ENCODE measurements around the gene FBXO8. TPM values are rescaled to one million over a fixed set of nuclear protein-coding genes. Genes with fewer than 3 reads are reported as not detected.
"Not testable (repeated sequence)": the region's sequence is repeated elsewhere in the genome, so short reads cannot be mapped to it uniquely, and the experiment has no call there.

FBXO8 gene
- total RNA-seq, 2 experiments from 2014 or later, result 12.6 to 12.7 TPM

DNA sequence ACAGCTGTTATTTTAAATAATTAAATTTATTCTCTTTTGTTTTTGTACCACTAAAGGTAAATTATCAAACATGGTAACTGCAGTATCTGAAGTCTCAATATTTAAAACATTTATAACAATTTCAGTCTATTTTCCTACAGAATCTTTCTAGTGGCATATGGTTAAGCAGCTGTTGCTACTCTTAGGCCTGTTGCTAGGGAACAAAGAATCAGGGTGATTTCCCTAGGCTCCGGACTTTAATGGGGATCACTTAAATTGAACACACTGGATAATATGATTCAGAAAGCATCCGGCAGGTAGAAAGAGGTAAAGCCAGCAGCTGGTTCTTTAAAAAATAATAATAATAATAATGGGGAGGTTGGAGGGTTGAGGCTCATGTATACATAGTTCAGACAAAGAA lies 17.6 kb downstream of the FBXO8 start:
- no peak for TF ChIP-seq EZH2phosphoT487 (IDR thresholded peaks at IDR 0.05; ENCODE audit: borderline replicate concordance, low read depth, low read length)
- TF ChIP-seq, protein P1, sequence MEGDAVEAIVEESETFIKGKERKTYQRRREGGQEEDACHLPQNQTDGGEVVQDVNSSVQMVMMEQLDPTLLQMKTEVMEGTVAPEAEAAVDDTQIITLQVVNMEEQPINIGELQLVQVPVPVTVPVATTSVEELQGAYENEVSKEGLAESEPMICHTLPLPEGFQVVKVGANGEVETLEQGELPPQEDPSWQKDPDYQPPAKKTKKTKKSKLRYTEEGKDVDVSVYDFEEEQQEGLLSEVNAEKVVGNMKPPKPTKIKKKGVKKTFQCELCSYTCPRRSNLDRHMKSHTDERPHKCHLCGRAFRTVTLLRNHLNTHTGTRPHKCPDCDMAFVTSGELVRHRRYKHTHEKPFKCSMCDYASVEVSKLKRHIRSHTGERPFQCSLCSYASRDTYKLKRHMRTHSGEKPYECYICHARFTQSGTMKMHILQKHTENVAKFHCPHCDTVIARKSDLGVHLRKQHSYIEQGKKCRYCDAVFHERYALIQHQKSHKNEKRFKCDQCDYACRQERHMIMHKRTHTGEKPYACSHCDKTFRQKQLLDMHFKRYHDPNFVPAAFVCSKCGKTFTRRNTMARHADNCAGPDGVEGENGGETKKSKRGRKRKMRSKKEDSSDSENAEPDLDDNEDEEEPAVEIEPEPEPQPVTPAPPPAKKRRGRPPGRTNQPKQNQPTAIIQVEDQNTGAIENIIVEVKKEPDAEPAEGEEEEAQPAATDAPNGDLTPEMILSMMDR (conservative IDR thresholded peaks at IDR 0.05; ENCODE audit: low read length), result no peak
- Histone ChIP-seq H3K4me3 (ENCODE audit: low read depth, low read length, poor library complexity, severe bottlenecking) (no peak overlapping the region), H4K20me1 (ENCODE audit: insufficient read depth, low read length) (no peaks in the 10 kb centered on the region), H3K4me1 (ENCODE audit: insufficient read depth, low read length, poor library complexity, severe bottlenecking) (no peaks in the 10 kb centered on the region), H3K4me2 (ENCODE audit: low read length) (no peak overlapping the region), H2AFZ (ENCODE audit: low read length) (no peak overlapping the region), H3K9me3 (ENCODE audit: low read length) (no peaks in the 10 kb centered on the region), H3K27ac (ENCODE audit: low read depth, low read length, poor library complexity, severe bottlenecking) (no peak overlapping the region), H3K36me3 (ENCODE audit: insufficient read depth, low read length) (no peaks in the 10 kb centered on the region), H3K9me2 (ENCODE audit: insufficient read depth, low read length) (no peaks in the 10 kb centered on the region), H3K79me2 (ENCODE audit: insufficient read depth, low read depth, low read length) (no peaks in the 10 kb centered on the region; the same call in 1 of the 2 replicates)
- CTCF ChIA-PET (ENCODE audit: unreplicated experiment), result no interaction called here
- no TSS peak for BruUV-seq (replicated peaks)
- intact Hi-C loops (cut with micrococcal nuclease; ENCODE audit: unreplicated experiment), result no loop called here
- POLR2A ChIA-PET, result interaction anchor here (0.7 to 3.5 kb wide), 5 partner anchors 14 to 66 kb away, joined by 3 to 16 read pairs (median 3); partner anchors contain the start of genes CEP44 and FBXO8
- DNase-seq (ENCODE audit: low spot score), result no peak

DNA sequence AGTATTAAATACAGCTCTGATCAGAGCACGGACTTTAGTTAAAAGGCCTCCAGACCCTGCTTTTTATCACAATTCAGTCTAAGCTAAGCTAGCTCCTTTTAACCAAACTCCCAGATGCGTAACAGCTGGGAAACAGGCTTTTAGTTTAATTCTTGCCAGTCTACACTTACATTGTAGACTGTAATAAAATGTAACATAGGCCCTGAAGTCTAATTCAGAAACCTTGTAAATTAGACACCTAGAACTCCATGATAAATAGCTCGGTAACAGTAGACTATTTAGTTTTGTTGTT lies 20.1 kb downstream of the FBXO8 start:
- ChIA-PET CTCF (ENCODE audit: unreplicated experiment) (no interaction called here), POLR2A (interaction anchor here (0.8 to 1.7 kb wide), 5 partner anchors 9 to 58 kb away, joined by 3 to 4 read pairs (median 3); no protein-coding TSS in a partner anchor)
- H3K9me3 ChIP-seq (ENCODE audit: low read length), result no peaks in the 10 kb centered on the region
- no peaks in the 10 kb centered on the region for H3K36me3 ChIP-seq (ENCODE audit: insufficient read depth, low read length)
- BruUV-seq (replicated peaks), result no TSS peak
- H3K4me1 ChIP-seq (ENCODE audit: insufficient read depth, low read length, poor library complexity, severe bottlenecking), result no peaks in the 10 kb centered on the region
- no peaks in the 10 kb centered on the region for H4K20me1 ChIP-seq (ENCODE audit: insufficient read depth, low read length)
- H2AFZ ChIP-seq (ENCODE audit: low read length), result no peak overlapping the region
- H3K9me2 ChIP-seq (ENCODE audit: insufficient read depth, low read length), result no peaks in the 10 kb centered on the region
- H3K79me2 ChIP-seq (ENCODE audit: insufficient read depth, low read depth, low read length), result no peaks in the 10 kb centered on the region; the same call in 1 of the 2 replicates
- TF ChIP-seq, protein P1 (conservative IDR thresholded peaks at IDR 0.05; ENCODE audit: low read length), result no peak
- TF ChIP-seq EZH2phosphoT487 (IDR thresholded peaks at IDR 0.05; ENCODE audit: borderline replicate concordance, low read depth, low read length), result no peak
- no peak overlapping the region for H3K27ac ChIP-seq (ENCODE audit: low read depth, low read length, poor library complexity, severe bottlenecking)
- intact Hi-C loops (cut with micrococcal nuclease; ENCODE audit: unreplicated experiment), result no loop called here
- no peak for DNase-seq (ENCODE audit: low spot score)
- H3K4me3 ChIP-seq (ENCODE audit: low read depth, low read length, poor library complexity, severe bottlenecking), result no peak overlapping the region
- no peak overlapping the region for H3K4me2 ChIP-seq (ENCODE audit: low read length)

DNA sequence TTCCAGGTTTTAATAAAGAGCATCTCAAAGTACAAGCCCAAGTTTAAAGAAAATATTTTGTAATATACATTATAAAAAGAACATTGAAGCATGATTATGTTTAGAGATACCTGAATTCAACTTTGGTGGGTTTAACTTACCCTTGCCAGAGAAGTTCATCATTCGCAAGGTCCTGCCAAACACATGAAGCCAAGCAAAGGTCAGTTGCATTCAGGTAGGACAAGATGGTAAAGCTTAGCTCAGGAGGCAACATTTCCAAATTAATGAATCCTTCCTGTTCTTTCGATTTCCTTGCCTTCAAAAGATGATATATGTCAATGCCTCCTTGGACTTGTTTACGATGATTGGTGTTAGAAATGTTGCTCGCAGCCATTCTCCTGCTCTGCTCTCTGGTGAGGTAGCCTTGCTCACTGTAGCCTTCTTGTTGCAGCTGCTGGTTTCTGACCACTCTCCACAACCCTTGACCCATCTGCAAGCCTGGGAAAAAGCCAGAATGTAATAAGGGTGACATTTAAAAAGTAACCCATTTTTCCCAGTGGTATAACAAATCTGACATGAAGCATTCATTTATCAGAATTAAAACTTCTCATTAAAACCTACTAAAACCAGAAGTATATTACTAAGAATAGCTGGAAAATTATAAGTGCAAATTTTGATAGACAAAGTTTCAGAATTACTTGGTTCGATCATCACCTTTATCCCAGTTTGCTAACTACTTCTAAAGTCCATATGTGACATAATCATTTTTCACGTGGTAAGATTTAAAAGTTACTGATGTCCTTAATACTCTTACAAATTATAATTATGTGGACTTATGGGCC lies 20.6 kb downstream of the FBXO8 start:
- BruUV-seq (replicated peaks), result no TSS peak
- POLR2A ChIA-PET, result interaction anchor here (1.4 to 1.7 kb wide), 2 partner anchors 18 to 24 kb away, joined by 3 to 4 read pairs; no protein-coding TSS in a partner anchor

DNA sequence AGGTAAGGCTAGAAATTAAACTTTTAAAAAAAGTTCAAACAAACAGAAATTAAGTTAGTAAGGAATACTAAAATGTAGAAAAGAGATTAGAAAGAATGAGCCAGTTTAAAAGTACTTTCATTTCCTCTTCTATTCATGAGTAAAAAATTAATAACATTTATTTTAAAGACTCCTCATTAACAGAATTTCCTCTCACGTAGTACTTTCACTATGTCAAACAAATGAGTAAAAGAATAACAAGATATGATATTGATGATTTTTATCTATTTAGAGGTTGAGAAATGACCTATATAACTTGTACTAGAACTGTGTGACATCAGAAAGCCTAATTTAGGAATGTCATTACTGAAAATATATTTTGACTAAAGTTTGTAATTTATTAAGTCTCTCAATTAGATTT lies 22.0 kb downstream of the FBXO8 start:
- H3K36me3 ChIP-seq (ENCODE audit: insufficient read depth, low read length); H3K9me2 ChIP-seq (ENCODE audit: insufficient read depth, low read length); H3K4me3 ChIP-seq (ENCODE audit: low read depth, low read length, poor library complexity, severe bottlenecking); POLR2A ChIA-PET; BruUV-seq (replicated peaks); H3K4me1 ChIP-seq (ENCODE audit: insufficient read depth, low read length, poor library complexity, severe bottlenecking); H4K20me1 ChIP-seq (ENCODE audit: insufficient read depth, low read length); H3K9me3 ChIP-seq (ENCODE audit: low read length); H2AFZ ChIP-seq (ENCODE audit: low read length); CTCF ChIA-PET (ENCODE audit: unreplicated experiment); DNase-seq (ENCODE audit: low spot score); intact Hi-C loops (cut with micrococcal nuclease; ENCODE audit: unreplicated experiment); H3K79me2 ChIP-seq (ENCODE audit: insufficient read depth, low read depth, low read length); H3K27ac ChIP-seq (ENCODE audit: low read depth, low read length, poor library complexity, severe bottlenecking); H3K4me2 ChIP-seq (ENCODE audit: low read length): not testable (repeated sequence)

More for the DNA sequence above, 20.6 kb downstream of the FBXO8 start:
- Histone ChIP-seq H3K4me2 (ENCODE audit: low read length) (no peak overlapping the region), H3K36me3 (ENCODE audit: insufficient read depth, low read length) (no peaks in the 10 kb centered on the region), H4K20me1 (ENCODE audit: insufficient read depth, low read length) (no peaks in the 10 kb centered on the region), H3K27ac (ENCODE audit: low read depth, low read length, poor library complexity, severe bottlenecking) (no peak overlapping the region), H3K79me2 (ENCODE audit: insufficient read depth, low read depth, low read length) (no peaks in the 10 kb centered on the region; the same call in 1 of the 2 replicates), H3K9me3 (ENCODE audit: low read length) (no peaks in the 10 kb centered on the region), H2AFZ (ENCODE audit: low read length) (no peak overlapping the region), H3K4me1 (ENCODE audit: insufficient read depth, low read length, poor library complexity, severe bottlenecking) (no peaks in the 10 kb centered on the region), H3K9me2 (ENCODE audit: insufficient read depth, low read length) (no peaks in the 10 kb centered on the region), H3K4me3 (ENCODE audit: low read depth, low read length, poor library complexity, severe bottlenecking) (no peak overlapping the region)
- CTCF ChIA-PET (ENCODE audit: unreplicated experiment), result no interaction called here
- DNase-seq (ENCODE audit: low spot score), result no peak
- intact Hi-C loops (cut with micrococcal nuclease; ENCODE audit: unreplicated experiment), result no loop called here
- TF ChIP-seq EZH2phosphoT487 (IDR thresholded peaks at IDR 0.05; ENCODE audit: borderline replicate concordance, low read depth, low read length), result no peak
- TF ChIP-seq, protein P1 (conservative IDR thresholded peaks at IDR 0.05; ENCODE audit: low read length), result no peak

All from OCI-LY7 (cell line).